Body of pancreas (tissue), 4 donors: ENCODE measurements around the gene DHX35. TPM values are rescaled to one million over a fixed set of nuclear protein-coding genes. Genes with fewer than 3 reads are reported as not detected.

Experiments used
- ATAC-seq: fragments of 150-250 bp; one replicate; pipeline ENCODE4 v1.9.1; 2016
- DNase-seq, 4 donors: peaks; one replicate each; pipeline ENCODE4 v3.0.0-alpha.2; 2019
- H3K27ac ChIP-seq, 4 donors: fragments of 200-600 bp; sonication (generic); 1 replicate in 3 of 4; 2 replicates in 1 of 4; pipeline versions ENCODE4 v1.5.1 to v1.6.1; 2016 to 2019; ENCODE audit warnings: mild to moderate bottlenecking in 1 of 4, mixed read lengths in 1 of 4, moderate library complexity in 1 of 4
- H3K27me3 ChIP-seq, 2 donors: fragments of 200-600 bp; sonication (generic); one replicate each; pipeline ENCODE4 v1.6.0; 2016; ENCODE audit warnings: mild to moderate bottlenecking in 1 of 2
- H3K36me3 ChIP-seq, 2 donors: fragments of 200-600 bp; sonication (generic); replicated peaks in 1 of 2; 2 replicates each; pipeline ENCODE4 v1.5.1; 2016; ENCODE audit warnings: low read depth in 2 of 2; ENCODE audit not compliant: insufficient read depth in 1 of 2
- H3K4me1 ChIP-seq: fragments of 200-600 bp; sonication (generic); one replicate; pipeline ENCODE4 v1.6.0; 2016
- H3K4me3 ChIP-seq, 2 donors: fragments of 200-600 bp; sonication (generic); 1 replicate in 1 of 2; 2 replicates in 1 of 2; pipeline ENCODE4 v1.5.1; 2016 to 2019
- H3K9me3 ChIP-seq, 3 donors: fragments of 200-600 bp; sonication (generic); 1 replicate in 2 of 3; 2 replicates in 1 of 3; pipeline ENCODE4 v1.5.1; 2016
- POLR2A ChIP-seq, 3 donors: fragments of 450-650 bp; IDR thresholded peaks; one replicate each; pipeline ENCODE4 v1.6.1; 2016; ENCODE audit warnings: antibody characterized with exemption in 3 of 3, mild to moderate bottlenecking in 2 of 3
- WGBS, 2 donors: methylation state at CpG; one replicate each; pipeline ENCODE4 v1.1.5; 2017; 5-methylcytosine and 5-hydroxymethylcytosine counted together
- intact Hi-C: fragments of 100-400 bp; cut with DNase I; formaldehyde crosslinking; loops from one replicate; pipeline ENCODE4 v1.15.1; 2023
- total RNA-seq, 2 donors: library from RNA; depleted of rRNA; stranded (reverse); fragments of >200 nt; gene quantifications; one replicate each; pipeline ENCODE4 v1.1.0, GENCODE V29; 2016
- TF ChIP-seq, protein P1 (sequence below), 7 experiments: fragments of 450-650 bp in 4 of 7; fragments of 200-600 bp in 3 of 7; sonication (generic) in 3 of 7; IDR thresholded peaks; one replicate each; pipeline ENCODE4 v1.5.1; 2016 to 2019; ENCODE audit warnings: antibody characterized with exemption in 7 of 7

DHX35 gene
- total RNA-seq, 2 donors from 2014 or later, result 6.9 to 7.3 TPM

DNA sequence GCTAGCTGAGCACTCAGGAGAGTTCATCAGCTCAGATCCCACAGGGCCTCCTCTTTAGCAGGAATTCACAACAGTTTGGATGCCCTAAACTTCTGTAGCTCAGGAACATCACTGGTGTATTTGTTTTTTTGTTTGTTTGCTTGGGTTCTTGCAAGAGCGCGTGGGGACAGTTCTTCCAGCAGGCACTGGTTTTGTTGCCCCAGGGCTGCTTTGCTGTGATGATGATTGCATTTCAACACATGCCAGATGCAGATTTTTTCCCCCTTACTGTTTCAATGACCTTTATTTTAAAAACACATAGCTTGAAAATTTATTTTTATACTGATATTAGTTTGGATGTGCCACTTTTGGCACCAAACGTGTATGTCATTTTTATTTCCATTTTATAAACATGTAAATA is 77.1 kb downstream of the DHX35 start:
- no peak for DNase-seq
- ATAC-seq, result no peak
- Histone ChIP-seq H3K36me3 (peaks cover 9 to 23% of the 10 kb centered on the region in 2 donors), H3K27me3 (no peaks in the 10 kb centered on the region), H3K4me3 (no peak overlapping the region), H3K4me1 (no peaks in the 10 kb centered on the region), H3K9me3 (no peaks in the 10 kb centered on the region), H3K27ac (no peak overlapping the region)
- intact Hi-C loops, result no loop called here
- 85 to 90% methylated on average over 3 of the region's 3 CpGs for WGBS, 2 donors
- no peak for TF ChIP-seq POLR2A (IDR thresholded peaks at IDR 0.05)
- TF ChIP-seq, protein P1, sequence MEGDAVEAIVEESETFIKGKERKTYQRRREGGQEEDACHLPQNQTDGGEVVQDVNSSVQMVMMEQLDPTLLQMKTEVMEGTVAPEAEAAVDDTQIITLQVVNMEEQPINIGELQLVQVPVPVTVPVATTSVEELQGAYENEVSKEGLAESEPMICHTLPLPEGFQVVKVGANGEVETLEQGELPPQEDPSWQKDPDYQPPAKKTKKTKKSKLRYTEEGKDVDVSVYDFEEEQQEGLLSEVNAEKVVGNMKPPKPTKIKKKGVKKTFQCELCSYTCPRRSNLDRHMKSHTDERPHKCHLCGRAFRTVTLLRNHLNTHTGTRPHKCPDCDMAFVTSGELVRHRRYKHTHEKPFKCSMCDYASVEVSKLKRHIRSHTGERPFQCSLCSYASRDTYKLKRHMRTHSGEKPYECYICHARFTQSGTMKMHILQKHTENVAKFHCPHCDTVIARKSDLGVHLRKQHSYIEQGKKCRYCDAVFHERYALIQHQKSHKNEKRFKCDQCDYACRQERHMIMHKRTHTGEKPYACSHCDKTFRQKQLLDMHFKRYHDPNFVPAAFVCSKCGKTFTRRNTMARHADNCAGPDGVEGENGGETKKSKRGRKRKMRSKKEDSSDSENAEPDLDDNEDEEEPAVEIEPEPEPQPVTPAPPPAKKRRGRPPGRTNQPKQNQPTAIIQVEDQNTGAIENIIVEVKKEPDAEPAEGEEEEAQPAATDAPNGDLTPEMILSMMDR (IDR thresholded peaks at IDR 0.05), result no peak

DNA sequence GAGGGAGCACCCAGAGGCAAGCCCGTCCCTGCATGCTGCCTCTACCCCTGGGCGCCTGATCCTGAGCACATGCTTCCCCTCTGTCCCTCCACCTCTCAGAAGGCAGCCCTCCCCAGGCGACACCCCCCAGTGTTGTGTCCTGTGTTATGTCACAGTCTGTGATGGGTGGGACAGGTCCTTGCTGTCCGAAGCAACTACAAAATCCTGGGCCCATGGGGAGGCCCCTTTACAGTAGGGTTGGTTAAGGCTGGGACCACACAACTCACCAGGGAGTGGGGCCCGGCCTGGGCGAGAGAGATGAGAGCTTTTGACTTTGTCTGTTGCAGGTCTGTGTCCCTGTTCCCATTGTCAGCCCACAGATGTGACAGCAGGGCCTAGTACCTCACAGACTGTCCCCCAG is 78.0 kb downstream of the DHX35 start:
- Histone ChIP-seq H3K9me3 (no peaks in the 10 kb centered on the region), H3K36me3 (peaks cover 9 to 21% of the 10 kb centered on the region in 2 donors), H3K27me3 (no peaks in the 10 kb centered on the region), H3K27ac (no peak overlapping the region), H3K4me1 (no peaks in the 10 kb centered on the region), H3K4me3 (no peak overlapping the region)
- intact Hi-C loops, result loop anchor here (10.0 kb wide), 1 partner anchor 395 kb away; no protein-coding TSS in a partner anchor
- TF ChIP-seq, protein P1 (IDR thresholded peaks at IDR 0.05), result no peak
- TF ChIP-seq POLR2A (IDR thresholded peaks at IDR 0.05), result no peak
- 86 to 89% methylated on average over 4 to 6 of the region's 6 CpGs for WGBS, 2 donors
- DNase-seq (no peak), ATAC-seq (no peak)

DNA sequence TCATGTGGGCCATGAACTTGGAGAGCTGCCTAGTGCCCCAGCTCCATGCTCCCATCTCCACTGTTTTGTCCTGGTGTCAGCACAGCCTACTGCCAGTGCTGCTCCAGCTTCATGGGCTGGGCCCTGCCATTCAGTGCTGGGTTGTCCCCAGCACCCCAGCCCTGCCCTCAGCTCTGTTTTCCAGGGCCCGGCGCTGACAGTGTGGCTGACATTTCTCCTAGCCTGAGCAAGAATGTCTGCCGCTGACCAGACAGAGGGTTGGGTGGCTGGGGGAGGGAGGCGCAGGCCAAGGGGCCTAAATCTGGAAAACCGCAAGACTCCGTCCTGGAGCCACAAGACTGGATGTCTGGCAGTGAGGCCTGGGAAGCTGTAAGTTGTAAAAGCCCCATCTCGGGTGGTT is 78.9 kb downstream of the DHX35 start:
- intact Hi-C loops, result loop anchor here (10.0 kb wide), 1 partner anchor 396 kb away; no protein-coding TSS in a partner anchor
- 90 to 93% methylated on average over 6 to 7 of the region's 7 CpGs for WGBS, 2 donors
- no peak for ATAC-seq
- no peaks in the 10 kb centered on the region for H3K27me3 ChIP-seq
- no peaks in the 10 kb centered on the region for H3K9me3 ChIP-seq
- no peak for DNase-seq
- no peak overlapping the region for H3K4me3 ChIP-seq
- no peaks in the 10 kb centered on the region for H3K4me1 ChIP-seq
- no peak overlapping the region for H3K27ac ChIP-seq
- H3K36me3 ChIP-seq, result peaks cover 9 to 12% of the 10 kb centered on the region in 2 donors
- TF ChIP-seq, protein P1 (IDR thresholded peaks at IDR 0.05), result no peak
- no peak for TF ChIP-seq POLR2A (IDR thresholded peaks at IDR 0.05)

DNA sequence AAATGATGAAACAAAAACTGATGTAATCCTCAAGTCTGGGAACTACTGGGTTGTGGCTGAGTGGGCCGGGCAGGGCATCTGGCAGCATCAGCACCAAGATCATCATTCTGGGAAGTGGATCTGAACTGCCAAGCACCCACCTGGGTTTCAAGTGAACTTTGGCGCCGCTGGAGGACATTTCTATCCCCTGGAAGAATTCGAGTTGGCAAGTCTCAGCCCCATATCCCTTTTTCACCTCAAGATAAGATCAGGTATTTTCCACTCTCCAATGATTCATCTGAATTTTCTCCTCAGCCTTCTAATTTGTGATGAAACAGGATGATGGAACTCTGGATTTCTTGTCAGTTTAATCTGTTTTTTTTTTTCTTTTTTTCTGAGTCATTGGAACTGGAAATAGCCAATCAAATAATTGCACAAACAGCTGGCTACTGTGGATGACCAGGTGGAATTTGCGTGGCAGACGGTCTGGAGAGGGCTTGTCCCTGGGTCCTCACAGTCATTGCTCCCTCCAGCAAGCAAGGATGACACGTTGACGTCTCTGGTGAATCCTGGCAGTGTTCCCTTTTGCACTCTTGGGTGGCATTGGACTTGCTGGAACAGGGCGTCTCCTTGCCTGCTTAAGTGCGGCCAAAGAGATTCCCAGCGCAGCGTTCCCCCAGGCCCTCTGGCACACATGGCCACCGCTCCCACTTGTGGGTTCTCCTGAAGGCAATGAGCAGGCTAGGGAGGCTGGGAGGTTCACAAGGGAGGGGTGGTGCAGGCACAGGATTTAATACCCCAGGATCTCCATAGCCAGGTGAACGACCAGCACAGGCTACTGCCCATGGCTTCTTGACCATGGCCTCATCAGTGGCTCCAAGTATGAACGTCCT is 80.4 kb downstream of the DHX35 start:
- no peaks in the 10 kb centered on the region for H3K4me1 ChIP-seq
- ATAC-seq (no peak), DNase-seq (no peak)
- H3K36me3 ChIP-seq, result peaks cover 8 to 9% of the 10 kb centered on the region in 2 donors
- H3K4me3 ChIP-seq, result no peak overlapping the region
- TF ChIP-seq POLR2A (IDR thresholded peaks at IDR 0.05), result no peak
- TF ChIP-seq, protein P1 (IDR thresholded peaks at IDR 0.05), result no peak
- no peaks in the 10 kb centered on the region for H3K9me3 ChIP-seq
- 83 to 84% methylated on average over 10 to 15 of the region's 15 CpGs for WGBS, 2 donors
- intact Hi-C loops, result loop anchor here (10.0 kb wide), 1 partner anchor 398 kb away; no protein-coding TSS in a partner anchor
- no peaks in the 10 kb centered on the region for H3K27me3 ChIP-seq
- no peak overlapping the region for H3K27ac ChIP-seq
